Colonic mucosa (tissue), 4 donors: ENCODE results near the gene SUPT3H. TPM values are rescaled to one million over a fixed set of nuclear protein-coding genes. Genes with fewer than 3 reads are reported as not detected.

ENCODE experiments used
- DNase-seq: peaks from one replicate; pipeline ENCODE4 v3.0.0-alpha.2; 2020
- H3K27ac ChIP-seq: fragments of 200-600 bp; one replicate; pipeline ENCODE4 v1.8.0; 2021
- H3K27me3 ChIP-seq: fragments of 200-600 bp; one replicate; pipeline ENCODE4 v1.8.0; 2021
- H3K36me3 ChIP-seq: fragments of 200-600 bp; one replicate; pipeline ENCODE4 v1.8.0; 2021
- H3K4me1 ChIP-seq: fragments of 200-600 bp; one replicate; pipeline ENCODE4 v1.8.0; 2021; ENCODE audit warnings: mild to moderate bottlenecking
- H3K4me3 ChIP-seq: fragments of 200-600 bp; one replicate; pipeline ENCODE4 v1.8.0; 2021
- H3K9ac ChIP-seq, 2 donors: one replicate each; pipeline ENCODE4 v1.7.0; 2013; ENCODE audit warnings: control low read depth in 2 of 2, low read depth in 2 of 2, low read length in 2 of 2
- H3K9me3 ChIP-seq: fragments of 200-600 bp; one replicate; pipeline ENCODE4 v1.8.0; 2021
- intact Hi-C: fragments of 100-400 bp; cut with DNase I; formaldehyde crosslinking; loops from one replicate; pipeline ENCODE4 v1.14.1; 2022
- total RNA-seq, 2 donors: library from RNA; stranded (reverse); fragmentation: NEBNext Ultra II Directional in 1 of 2; extraction: Animal tissue kit (Norgen Biotek cat#: 25700) in 1 of 2; gene quantifications; one replicate each; pipeline ENCODE4 v1.2.1, GENCODE V29; 2021
- TF ChIP-seq, protein P1 (sequence below): fragments of 200-600 bp; IDR thresholded peaks from one replicate; pipeline ENCODE4 v1.8.0; 2022; ENCODE audit warnings: antibody characterized with exemption, mild to moderate bottlenecking
- donor health status: healthy.
- donor health status: DM: no; HTN: no; CAD: no.
- donor health status: DM: no; HTN: no; CAD: no.

Gene SUPT3H
- total RNA-seq, 2 donors from 2014 or later, result 3.4 to 4.1 TPM

DNA sequence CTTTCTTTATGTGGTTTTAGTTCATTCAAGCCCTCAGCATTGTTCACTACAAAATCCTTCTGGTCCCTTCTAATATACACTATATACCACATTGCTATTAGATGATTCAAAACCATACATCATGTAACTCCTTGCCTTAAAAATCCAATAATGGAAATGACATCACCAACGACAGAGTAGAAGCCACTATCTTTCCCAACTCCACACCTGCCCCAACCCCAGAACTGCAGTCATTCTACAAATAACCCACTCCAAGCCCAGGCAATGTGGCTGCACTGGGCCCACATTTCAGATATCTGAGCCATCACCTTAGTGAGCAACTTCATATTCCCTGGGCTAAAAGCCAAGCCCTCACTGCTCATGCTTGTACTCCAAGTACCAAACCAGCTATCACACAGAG lies 72.2 kb downstream of the SUPT3H start:
- H3K36me3 ChIP-seq, result no peaks in the 10 kb centered on the region
- H3K4me1 ChIP-seq, result no peaks in the 10 kb centered on the region
- intact Hi-C loops, result no loop called here
- H3K9ac ChIP-seq, result no peak overlapping the region
- no peak overlapping the region for H3K4me3 ChIP-seq
- TF ChIP-seq, protein P1, sequence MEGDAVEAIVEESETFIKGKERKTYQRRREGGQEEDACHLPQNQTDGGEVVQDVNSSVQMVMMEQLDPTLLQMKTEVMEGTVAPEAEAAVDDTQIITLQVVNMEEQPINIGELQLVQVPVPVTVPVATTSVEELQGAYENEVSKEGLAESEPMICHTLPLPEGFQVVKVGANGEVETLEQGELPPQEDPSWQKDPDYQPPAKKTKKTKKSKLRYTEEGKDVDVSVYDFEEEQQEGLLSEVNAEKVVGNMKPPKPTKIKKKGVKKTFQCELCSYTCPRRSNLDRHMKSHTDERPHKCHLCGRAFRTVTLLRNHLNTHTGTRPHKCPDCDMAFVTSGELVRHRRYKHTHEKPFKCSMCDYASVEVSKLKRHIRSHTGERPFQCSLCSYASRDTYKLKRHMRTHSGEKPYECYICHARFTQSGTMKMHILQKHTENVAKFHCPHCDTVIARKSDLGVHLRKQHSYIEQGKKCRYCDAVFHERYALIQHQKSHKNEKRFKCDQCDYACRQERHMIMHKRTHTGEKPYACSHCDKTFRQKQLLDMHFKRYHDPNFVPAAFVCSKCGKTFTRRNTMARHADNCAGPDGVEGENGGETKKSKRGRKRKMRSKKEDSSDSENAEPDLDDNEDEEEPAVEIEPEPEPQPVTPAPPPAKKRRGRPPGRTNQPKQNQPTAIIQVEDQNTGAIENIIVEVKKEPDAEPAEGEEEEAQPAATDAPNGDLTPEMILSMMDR, result no peak
- no peak overlapping the region for H3K27ac ChIP-seq
- H3K27me3 ChIP-seq, result no peaks in the 10 kb centered on the region
- H3K9me3 ChIP-seq, result no peaks in the 10 kb centered on the region
- no peak for DNase-seq

DNA sequence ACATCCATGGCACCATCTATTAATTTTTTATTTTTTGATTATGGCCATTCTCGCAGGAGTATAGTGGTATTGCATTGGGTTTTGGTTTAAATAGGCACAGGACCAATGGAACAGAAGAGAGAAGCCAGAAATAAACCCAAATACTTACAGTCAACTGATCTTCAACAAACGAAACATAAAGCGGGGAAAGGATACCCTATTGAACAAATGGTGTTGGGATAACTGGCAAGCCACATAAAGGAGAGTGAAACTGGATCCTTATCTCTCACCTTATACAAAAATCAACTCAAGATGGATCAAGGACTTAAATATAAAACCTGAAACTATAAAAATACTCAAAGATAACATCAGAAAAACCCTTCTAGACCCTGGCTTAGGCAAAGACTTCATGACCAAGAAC lies 74.9 kb downstream of the SUPT3H start:
- Histone ChIP-seq H3K9me3 (no peaks in the 10 kb centered on the region), H3K36me3 (no peaks in the 10 kb centered on the region), H3K4me1 (no peaks in the 10 kb centered on the region), H3K4me3 (no peak overlapping the region), H3K27ac (no peak overlapping the region), H3K27me3 (no peaks in the 10 kb centered on the region), H3K9ac (no peak overlapping the region)
- intact Hi-C loops, result no loop called here
- TF ChIP-seq, protein P1, result no peak
- DNase-seq, result no peak

DNA sequence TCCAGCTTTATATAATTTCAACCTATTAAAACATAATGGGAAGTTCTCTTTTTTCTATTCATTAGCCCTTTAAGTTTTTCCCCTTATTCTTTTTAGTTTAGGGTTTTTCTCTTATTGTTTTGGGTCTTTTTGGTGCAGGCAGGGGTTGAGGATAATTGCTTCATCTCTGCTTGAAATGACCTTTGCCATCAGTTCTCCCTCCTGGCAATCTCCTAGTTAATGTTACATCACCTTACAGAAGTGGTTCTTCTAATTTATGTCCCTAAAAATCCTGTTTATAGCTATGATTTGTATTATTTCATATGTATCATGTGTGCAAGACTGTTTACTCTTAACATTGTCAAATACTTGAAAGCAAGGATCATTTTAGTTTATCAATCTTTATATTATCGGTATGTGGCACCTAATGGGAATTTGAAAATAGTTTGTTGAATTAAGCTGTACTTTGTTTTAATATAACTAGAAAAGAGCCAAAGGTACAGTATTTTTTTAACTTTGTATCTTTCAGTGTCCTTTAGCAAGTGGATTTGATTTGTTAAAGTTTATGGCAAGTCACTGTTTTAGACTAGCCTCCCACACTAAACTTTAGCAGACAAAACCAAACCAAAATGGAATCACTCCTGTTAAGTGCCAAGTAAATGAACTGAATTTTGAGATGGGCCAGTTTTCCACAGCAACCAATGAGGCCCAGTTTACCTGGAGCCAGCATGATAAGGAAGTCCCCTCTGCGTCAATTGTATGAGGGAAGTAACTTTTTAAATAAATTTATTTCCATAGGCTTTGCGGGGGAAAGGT lies 76.2 kb downstream of the SUPT3H start:
- Histone ChIP-seq H3K27me3 (no peaks in the 10 kb centered on the region), H3K36me3 (no peaks in the 10 kb centered on the region), H3K9me3 (no peaks in the 10 kb centered on the region), H3K4me3 (no peak overlapping the region), H3K27ac (no peak overlapping the region), H3K4me1 (no peaks in the 10 kb centered on the region), H3K9ac (no peak overlapping the region)
- TF ChIP-seq, protein P1, result no peak
- intact Hi-C loops, result no loop called here
- no peak for DNase-seq

DNA sequence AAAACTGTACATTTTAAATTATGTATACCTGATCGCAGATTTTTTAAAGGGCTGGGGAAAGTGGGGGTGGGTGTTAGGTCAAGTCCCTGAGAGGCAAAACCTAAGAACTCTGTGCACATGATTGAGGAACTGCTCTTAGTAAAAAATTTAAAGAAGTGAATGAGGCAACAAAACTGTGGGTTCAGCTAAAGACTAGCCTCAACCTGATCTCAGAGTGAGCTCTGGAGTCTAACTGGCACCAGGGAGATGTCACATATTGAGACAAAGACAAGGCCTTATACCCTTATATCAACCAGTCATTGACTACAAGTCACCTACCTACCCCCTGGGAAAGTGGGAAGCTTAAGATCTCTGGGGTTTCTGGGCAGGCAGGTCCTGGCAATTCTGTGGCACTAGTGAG lies 77.0 kb downstream of the SUPT3H start:
- no peak overlapping the region for H3K27ac ChIP-seq
- H3K9ac ChIP-seq, result no peak overlapping the region
- no peaks in the 10 kb centered on the region for H3K27me3 ChIP-seq
- intact Hi-C loops, result no loop called here
- no peak for DNase-seq
- TF ChIP-seq, protein P1, result no peak
- no peaks in the 10 kb centered on the region for H3K4me1 ChIP-seq
- no peak overlapping the region for H3K4me3 ChIP-seq
- H3K36me3 ChIP-seq, result no peaks in the 10 kb centered on the region
- H3K9me3 ChIP-seq, result no peaks in the 10 kb centered on the region

DNA sequence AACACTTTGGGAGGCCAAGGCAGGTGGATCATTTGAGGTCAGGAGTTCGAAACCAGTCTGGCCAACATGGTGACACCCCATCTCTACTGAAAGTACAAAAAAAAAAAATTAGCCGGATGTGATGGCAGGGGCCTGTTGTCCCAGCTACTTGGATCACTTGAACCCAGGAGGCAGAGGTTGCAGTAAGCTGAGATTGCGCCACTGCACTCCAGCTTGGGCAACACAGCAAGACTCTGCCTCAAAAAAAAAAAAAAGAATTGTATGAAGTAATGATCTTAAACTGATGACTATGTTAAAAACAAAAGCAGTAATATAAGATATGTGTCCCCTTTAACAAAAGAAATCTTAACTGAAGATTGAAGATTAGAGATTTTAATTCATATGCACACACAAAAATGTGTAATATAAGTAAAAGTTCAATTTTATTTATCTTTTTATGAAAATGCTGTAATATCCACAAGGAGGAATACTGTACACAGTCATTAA lies 78.6 kb downstream of the SUPT3H start:
- Histone ChIP-seq H3K27ac (no peak overlapping the region), H3K9ac (no peak overlapping the region), H3K27me3 (no peaks in the 10 kb centered on the region), H3K4me1 (no peaks in the 10 kb centered on the region), H3K9me3 (no peaks in the 10 kb centered on the region), H3K36me3 (no peaks in the 10 kb centered on the region), H3K4me3 (no peak overlapping the region)
- intact Hi-C loops, result no loop called here
- DNase-seq, result no peak
- TF ChIP-seq, protein P1, result no peak
